PFSK-1 (cell line): ENCODE measurements around the gene WWC1.

Experiments
- FOXP2 ChIP-seq: optimal IDR thresholded peaks from 2 replicates; pipeline ENCODE3; 2011; ENCODE audit warnings: borderline replicate concordance, control low read depth, inconsistent platforms; ENCODE audit not compliant: insufficient read depth; ENCODE audit errors: extremely low read length, extremely low read depth
- POLR2AphosphoS5 ChIP-seq: IDR thresholded peaks from 2 replicates; pipeline ENCODE4 v1.6.1; 2012; ENCODE audit warnings: low read depth, mild to moderate bottlenecking, control low read depth, low read length, moderate library complexity
- REST ChIP-seq, 2 experiments: IDR thresholded peaks; 2 replicates each; pipeline versions ENCODE4 v1.6.1 to v1.8.0; 2011 to 2012; ENCODE audit warnings: low read depth in 2 of 2, low read length in 2 of 2, control low read depth in 1 of 2, inconsistent platforms in 1 of 2, mild to moderate bottlenecking in 1 of 2, moderate library complexity in 1 of 2; ENCODE audit not compliant: insufficient read depth in 1 of 2
- SIN3A ChIP-seq: IDR thresholded peaks from 2 replicates; pipeline ENCODE4 v1.6.1; 2012; ENCODE audit warnings: mild to moderate bottlenecking, low read length, moderate library complexity, borderline replicate concordance; ENCODE audit not compliant: insufficient read depth
- TAF1 ChIP-seq: IDR thresholded peaks from 2 replicates; pipeline ENCODE4 v1.6.1; 2012; ENCODE audit warnings: low read length, control low read depth, borderline replicate concordance; ENCODE audit not compliant: insufficient read depth

Gene WWC1

DNA sequence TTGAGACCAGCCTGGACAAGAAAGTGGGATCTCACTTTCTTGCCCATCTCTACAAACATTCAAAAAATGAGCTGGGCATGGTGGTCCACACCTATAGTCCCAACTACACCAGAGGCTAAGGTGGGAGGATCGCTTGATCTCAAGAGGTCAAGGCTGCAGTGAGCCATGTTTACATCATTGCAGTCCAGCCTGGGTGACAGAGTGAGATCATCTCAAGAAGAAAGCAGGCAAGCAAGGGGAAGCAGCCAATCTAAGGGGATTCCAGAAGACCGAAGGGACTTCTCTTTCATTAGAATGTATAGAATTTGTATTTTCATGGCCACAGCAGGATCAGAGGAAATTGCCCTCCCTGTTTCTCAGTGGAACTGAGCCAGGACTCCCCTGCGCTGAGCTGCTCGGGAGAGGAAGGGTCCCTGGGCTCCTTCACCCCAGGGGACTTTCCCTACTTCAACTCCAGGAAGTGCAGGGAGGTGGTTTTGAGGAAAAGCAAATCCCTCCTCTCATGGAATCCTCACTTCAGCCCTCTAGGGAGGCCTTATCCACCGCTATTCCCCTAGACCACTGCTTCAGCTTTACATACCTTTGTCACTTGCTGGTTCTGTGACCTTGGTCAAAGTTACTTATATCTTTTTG is 12.1 kb downstream of the WWC1 start:
- TF ChIP-seq FOXP2 (no peak), POLR2AphosphoS5 (no peak), REST (IDR thresholded peaks at IDR 0.05; ENCODE audit: insufficient read depth in 1 of 2, low read depth in 2 of 2, low read length in 2 of 2) (no peak), SIN3A (no peak), TAF1 (no peak)

- no peak for TF ChIP-seq TAF1
- TF ChIP-seq POLR2AphosphoS5: no peak
- no peak for TF ChIP-seq SIN3A
- TF ChIP-seq REST (IDR thresholded peaks at IDR 0.05; ENCODE audit: insufficient read depth in 1 of 2, low read depth in 2 of 2, low read length in 2 of 2): no peak
- TF ChIP-seq FOXP2: no peak
These were observed 12.9 kb downstream of the WWC1 start for GRCh38 chr5:168304349-168304748.

DNA sequence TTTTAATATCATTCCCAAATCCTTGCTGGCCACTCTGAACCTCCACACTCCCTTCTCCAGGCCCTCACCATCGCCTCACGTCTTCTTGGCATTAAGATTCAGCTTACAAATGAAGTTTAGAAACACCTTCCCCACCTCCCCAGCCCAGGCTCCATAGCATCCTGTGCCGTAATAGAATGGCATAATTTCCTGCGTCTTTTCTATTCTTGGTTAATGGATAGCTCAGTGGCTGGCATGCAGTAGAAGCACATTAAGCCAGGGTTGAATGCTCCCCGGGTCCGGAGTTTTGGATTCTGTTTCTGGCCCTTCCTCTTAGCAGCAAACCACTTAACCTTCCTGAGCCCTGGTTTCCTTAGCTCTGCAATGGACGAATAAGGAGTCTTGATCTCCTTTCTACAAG is 13.8 kb downstream of the WWC1 start:
- TF ChIP-seq REST (IDR thresholded peaks at IDR 0.05; ENCODE audit: insufficient read depth in 1 of 2, low read depth in 2 of 2, low read length in 2 of 2) (no peak), FOXP2 (no peak), SIN3A (no peak), POLR2AphosphoS5 (no peak), TAF1 (no peak)

GRCh38 chr5:168307022-168307421 is 15.6 kb downstream of the WWC1 start:
- no peak for TF ChIP-seq TAF1

DNA sequence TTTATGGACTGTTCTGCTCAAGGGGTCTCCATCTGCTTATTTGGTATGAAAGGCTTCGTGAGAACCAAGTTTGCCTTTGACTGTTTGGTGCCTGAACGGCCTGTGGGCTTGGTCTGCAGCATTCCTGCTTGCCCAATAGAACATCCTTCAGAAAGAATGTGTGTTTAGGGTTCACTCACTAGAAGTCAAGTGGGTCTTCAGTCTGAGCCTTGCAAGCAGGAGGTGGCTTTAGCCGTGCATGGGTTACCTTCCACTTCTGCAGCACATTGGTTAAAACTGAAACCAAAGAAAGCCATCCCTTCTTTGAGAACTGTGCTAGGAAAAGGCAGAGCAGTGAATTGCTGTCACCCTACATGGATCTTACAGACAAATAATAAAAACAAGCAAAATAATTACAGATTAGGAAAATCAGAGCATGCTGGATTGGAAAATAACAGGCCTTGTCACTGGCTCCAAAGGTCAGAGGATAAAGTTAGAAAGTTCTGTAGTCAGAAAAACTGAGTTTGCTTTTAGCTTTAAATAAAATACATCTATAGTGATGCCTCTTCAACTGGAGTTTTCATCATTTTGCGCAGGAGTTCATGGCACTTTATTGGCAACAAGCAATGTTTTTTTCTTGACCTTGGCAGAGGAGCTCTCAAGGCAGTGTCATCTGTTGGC is 16.6 kb downstream of the WWC1 start:
- no peak for TF ChIP-seq POLR2AphosphoS5
- TF ChIP-seq REST (IDR thresholded peaks at IDR 0.05; ENCODE audit: insufficient read depth in 1 of 2, low read depth in 2 of 2, low read length in 2 of 2): no peak
- TF ChIP-seq SIN3A: no peak
- no peak for TF ChIP-seq TAF1
- no peak for TF ChIP-seq FOXP2
